ENCODE results near the gene MRPS30.
"Not testable (repeated sequence)": the region's sequence is repeated elsewhere in the genome, so short reads cannot be mapped to it uniquely, and the experiment has no call there.

DNA sequence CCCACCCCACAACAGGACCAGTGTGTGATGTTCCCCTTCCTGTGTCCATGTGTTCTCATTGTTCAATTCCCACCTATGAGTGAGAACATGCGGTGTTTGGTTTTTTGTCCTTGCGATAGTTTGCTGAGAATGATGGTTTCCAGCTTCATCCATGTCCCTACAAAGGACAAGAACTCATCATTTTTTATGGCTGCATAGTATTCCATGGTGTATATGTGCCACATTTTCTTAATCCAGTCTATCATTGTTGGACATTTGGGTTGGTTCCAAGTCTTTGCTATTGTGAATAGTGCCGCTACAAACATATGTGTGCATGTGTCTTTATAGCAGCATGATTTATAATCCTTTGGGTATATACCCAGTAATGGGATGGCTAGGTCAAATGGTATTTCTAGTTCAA, 15.9 kb downstream of the MRPS30 start:
- TF ChIP-seq, protein P1, sequence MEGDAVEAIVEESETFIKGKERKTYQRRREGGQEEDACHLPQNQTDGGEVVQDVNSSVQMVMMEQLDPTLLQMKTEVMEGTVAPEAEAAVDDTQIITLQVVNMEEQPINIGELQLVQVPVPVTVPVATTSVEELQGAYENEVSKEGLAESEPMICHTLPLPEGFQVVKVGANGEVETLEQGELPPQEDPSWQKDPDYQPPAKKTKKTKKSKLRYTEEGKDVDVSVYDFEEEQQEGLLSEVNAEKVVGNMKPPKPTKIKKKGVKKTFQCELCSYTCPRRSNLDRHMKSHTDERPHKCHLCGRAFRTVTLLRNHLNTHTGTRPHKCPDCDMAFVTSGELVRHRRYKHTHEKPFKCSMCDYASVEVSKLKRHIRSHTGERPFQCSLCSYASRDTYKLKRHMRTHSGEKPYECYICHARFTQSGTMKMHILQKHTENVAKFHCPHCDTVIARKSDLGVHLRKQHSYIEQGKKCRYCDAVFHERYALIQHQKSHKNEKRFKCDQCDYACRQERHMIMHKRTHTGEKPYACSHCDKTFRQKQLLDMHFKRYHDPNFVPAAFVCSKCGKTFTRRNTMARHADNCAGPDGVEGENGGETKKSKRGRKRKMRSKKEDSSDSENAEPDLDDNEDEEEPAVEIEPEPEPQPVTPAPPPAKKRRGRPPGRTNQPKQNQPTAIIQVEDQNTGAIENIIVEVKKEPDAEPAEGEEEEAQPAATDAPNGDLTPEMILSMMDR (optimal IDR thresholded peaks at IDR 0.05 in 1 of 3, IDR thresholded peaks at IDR 0.05 in 1 of 3, conservative IDR thresholded peaks at IDR 0.05 in 1 of 3; ENCODE audit: extremely low read depth in 1 of 3, insufficient read depth in 2 of 3, low read length in 3 of 3) = not testable (repeated sequence)
- TF ChIP-seq EZH2 (IDR thresholded peaks at IDR 0.05; ENCODE audit: low read length) = not testable (repeated sequence)

All from keratinocyte (primary cell).